ENCODE measurements around the gene JAKMIP3.

The JAKMIP3 gene

GRCh38 chr10:132065491-132066105 lies at the start of gene JAKMIP3:
TSS of gene JAKMIP3 (plus strand) at chr10:132065946. CDS start at chr10:132104809, 38,863 bp downstream.
- in situ Hi-C loops (cut with HindIII; ENCODE audit: low pct_unique_long_range_greater_than_20kb, low sequenced_read_pairs) = no loop called here
- DNase-seq (ENCODE audit: low read depth in 1 of 2, low spot score in 1 of 2) = peak; percentile 80
- no peak for TF ChIP-seq JUND (IDR thresholded peaks at IDR 0.05; ENCODE audit: low read depth)

GRCh38 chr10:132016514-132016913 lies 49.2 kb upstream of the JAKMIP3 start:
- no peak for TF ChIP-seq JUND (IDR thresholded peaks at IDR 0.05; ENCODE audit: low read depth)
- in situ Hi-C loops (cut with HindIII; ENCODE audit: low pct_unique_long_range_greater_than_20kb, low sequenced_read_pairs) = no loop called here
- DNase-seq (ENCODE audit: low read depth in 1 of 2, low spot score in 1 of 2) = no peak

GRCh38 chr10:132018446-132018845 lies 47.3 kb upstream of the JAKMIP3 start:
- DNase-seq (ENCODE audit: low read depth in 1 of 2, low spot score in 1 of 2) = no peak
- in situ Hi-C loops (cut with HindIII; ENCODE audit: low pct_unique_long_range_greater_than_20kb, low sequenced_read_pairs) = no loop called here

GRCh38 chr10:132019366-132019765 lies 46.4 kb upstream of the JAKMIP3 start:
- no peak for TF ChIP-seq JUND (IDR thresholded peaks at IDR 0.05; ENCODE audit: low read depth)
- DNase-seq (ENCODE audit: low read depth in 1 of 2, low spot score in 1 of 2) = no peak
- in situ Hi-C loops (cut with HindIII; ENCODE audit: low pct_unique_long_range_greater_than_20kb, low sequenced_read_pairs) = no loop called here

More at GRCh38 chr10:132018446-132018845, 47.3 kb upstream of the JAKMIP3 start:
- TF ChIP-seq JUND (IDR thresholded peaks at IDR 0.05; ENCODE audit: low read depth) = no peak

GRCh38 chr10:132020456-132020855 lies 45.3 kb upstream of the JAKMIP3 start:
- no peak for DNase-seq (ENCODE audit: low read depth in 1 of 2, low spot score in 1 of 2)
- TF ChIP-seq JUND (IDR thresholded peaks at IDR 0.05; ENCODE audit: low read depth) = no peak
- in situ Hi-C loops (cut with HindIII; ENCODE audit: low pct_unique_long_range_greater_than_20kb, low sequenced_read_pairs) = no loop called here

GRCh38 chr10:132021046-132021445 lies 44.7 kb upstream of the JAKMIP3 start:
- in situ Hi-C loops (cut with HindIII; ENCODE audit: low pct_unique_long_range_greater_than_20kb, low sequenced_read_pairs) = no loop called here
- TF ChIP-seq JUND (IDR thresholded peaks at IDR 0.05; ENCODE audit: low read depth) = no peak
- DNase-seq (ENCODE audit: low read depth in 1 of 2, low spot score in 1 of 2) = no peak

- no peak for DNase-seq (ENCODE audit: low read depth in 1 of 2, low spot score in 1 of 2)
- in situ Hi-C loops (cut with HindIII; ENCODE audit: low pct_unique_long_range_greater_than_20kb, low sequenced_read_pairs) = no loop called here
- TF ChIP-seq JUND (IDR thresholded peaks at IDR 0.05; ENCODE audit: low read depth) = no peak
Measured at GRCh38 chr10:132021504-132022143, 44.1 kb upstream of the JAKMIP3 start.

GRCh38 chr10:132022241-132022640 lies 43.5 kb upstream of the JAKMIP3 start:
- in situ Hi-C loops (cut with HindIII; ENCODE audit: low pct_unique_long_range_greater_than_20kb, low sequenced_read_pairs) = no loop called here
- DNase-seq (ENCODE audit: low read depth in 1 of 2, low spot score in 1 of 2) = no peak
- TF ChIP-seq JUND (IDR thresholded peaks at IDR 0.05; ENCODE audit: low read depth) = no peak

GRCh38 chr10:132023092-132023811 lies 42.5 kb upstream of the JAKMIP3 start:
- in situ Hi-C loops (cut with HindIII; ENCODE audit: low pct_unique_long_range_greater_than_20kb, low sequenced_read_pairs) = no loop called here
- TF ChIP-seq JUND (IDR thresholded peaks at IDR 0.05; ENCODE audit: low read depth) = no peak
- DNase-seq (ENCODE audit: low read depth in 1 of 2, low spot score in 1 of 2) = peak; percentile 76 to 80

- no peak for TF ChIP-seq JUND (IDR thresholded peaks at IDR 0.05; ENCODE audit: low read depth)
- in situ Hi-C loops (cut with HindIII; ENCODE audit: low pct_unique_long_range_greater_than_20kb, low sequenced_read_pairs) = no loop called here
- no peak for DNase-seq (ENCODE audit: low read depth in 1 of 2, low spot score in 1 of 2)
Measured at GRCh38 chr10:132027423-132027983, 38.2 kb upstream of the JAKMIP3 start.

GRCh38 chr10:132028706-132029105 lies 37.0 kb upstream of the JAKMIP3 start:
- in situ Hi-C loops (cut with HindIII; ENCODE audit: low pct_unique_long_range_greater_than_20kb, low sequenced_read_pairs) = no loop called here
- DNase-seq (ENCODE audit: low read depth in 1 of 2, low spot score in 1 of 2) = no peak
- no peak for TF ChIP-seq JUND (IDR thresholded peaks at IDR 0.05; ENCODE audit: low read depth)

GRCh38 chr10:132030898-132031463 lies 34.8 kb upstream of the JAKMIP3 start:
- in situ Hi-C loops (cut with HindIII; ENCODE audit: low pct_unique_long_range_greater_than_20kb, low sequenced_read_pairs) = no loop called here
- DNase-seq (ENCODE audit: low read depth in 1 of 2, low spot score in 1 of 2) = no peak
- TF ChIP-seq JUND (IDR thresholded peaks at IDR 0.05; ENCODE audit: low read depth) = no peak
